Activated effector memory CD4-positive, alpha-beta T cell treated with anti-CD3 and anti-CD28 coated beads, Interleukin-2, amount 50 U/mL, for 16 hours (primary cell): ENCODE data around the gene HSPA9.

Experiments used
- DNase-seq: peaks from one replicate; pipeline ENCODE4 v3.0.0-alpha.2; 2020

The HSPA9 gene

DNA sequence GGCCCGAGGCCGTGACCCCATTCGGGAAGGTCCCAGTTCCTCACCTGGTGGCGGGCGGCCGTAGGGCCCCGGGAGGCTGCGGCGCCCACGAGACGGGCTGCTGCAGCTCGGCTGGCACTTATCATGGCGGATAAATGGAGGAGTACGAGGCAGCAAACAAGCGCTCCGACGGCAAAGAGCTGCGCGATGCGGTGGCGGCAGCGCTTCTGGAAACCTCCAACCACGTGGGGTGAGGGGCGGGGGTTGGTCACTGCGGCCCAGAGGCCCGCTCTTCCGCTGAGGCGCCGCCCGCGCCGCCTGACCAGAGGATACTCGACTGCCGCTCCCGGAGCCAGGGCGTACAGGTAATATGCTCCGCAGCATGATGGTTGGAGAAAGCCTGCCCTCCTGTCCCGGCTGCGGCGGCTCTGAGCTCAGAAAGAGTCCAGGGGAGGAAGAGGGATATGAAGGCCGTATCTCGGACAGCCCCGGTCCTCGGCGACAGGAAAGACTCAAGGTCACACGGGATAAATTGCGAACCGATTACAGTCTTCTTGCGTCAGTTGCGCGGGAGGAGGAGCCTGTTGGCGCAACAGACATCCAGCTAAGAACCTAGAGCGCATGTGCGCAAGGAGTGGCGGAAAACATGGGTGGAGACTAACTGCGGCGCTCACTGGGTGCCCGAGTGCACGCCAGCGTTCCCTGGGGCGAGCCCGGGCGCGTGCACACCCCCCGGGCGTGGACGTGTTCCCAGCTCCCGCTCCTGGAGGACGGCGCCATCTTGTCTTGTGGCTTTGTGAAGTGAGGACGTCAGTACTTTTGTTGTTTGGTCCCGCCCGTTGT lies at the start of gene HSPA9:
Gene HSPA9, minus strand, starts transcription at position 208 of the 822 bp plus-strand sequence. Its CDS starts 83 bp downstream, at position 125.
- DNase-seq: peak; percentile 99

- no peak for DNase-seq
Observed at GRCh38 chr5:138623053-138623452, 47.9 kb upstream of the HSPA9 start.

DNA sequence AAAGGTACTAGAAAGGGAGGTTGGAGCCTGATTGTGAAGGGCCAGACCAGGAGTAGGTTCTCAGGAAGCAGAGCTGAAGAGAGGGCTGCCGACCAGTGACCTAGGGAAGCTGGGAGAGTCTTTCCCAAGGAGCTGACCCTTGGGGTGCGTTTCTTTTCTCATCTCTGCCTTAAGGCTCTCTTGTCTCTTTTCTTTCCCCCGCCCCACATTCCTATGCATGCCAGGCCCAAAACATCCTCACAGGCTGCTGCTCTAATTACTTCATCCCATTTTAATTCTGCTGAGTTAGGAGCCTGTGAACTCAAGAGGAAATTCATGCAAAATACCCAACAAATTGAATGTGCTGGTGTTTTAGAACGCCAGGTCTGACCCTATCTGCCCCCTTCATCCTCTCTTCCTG lies 46.9 kb upstream of the HSPA9 start:
- no peak for DNase-seq

DNA sequence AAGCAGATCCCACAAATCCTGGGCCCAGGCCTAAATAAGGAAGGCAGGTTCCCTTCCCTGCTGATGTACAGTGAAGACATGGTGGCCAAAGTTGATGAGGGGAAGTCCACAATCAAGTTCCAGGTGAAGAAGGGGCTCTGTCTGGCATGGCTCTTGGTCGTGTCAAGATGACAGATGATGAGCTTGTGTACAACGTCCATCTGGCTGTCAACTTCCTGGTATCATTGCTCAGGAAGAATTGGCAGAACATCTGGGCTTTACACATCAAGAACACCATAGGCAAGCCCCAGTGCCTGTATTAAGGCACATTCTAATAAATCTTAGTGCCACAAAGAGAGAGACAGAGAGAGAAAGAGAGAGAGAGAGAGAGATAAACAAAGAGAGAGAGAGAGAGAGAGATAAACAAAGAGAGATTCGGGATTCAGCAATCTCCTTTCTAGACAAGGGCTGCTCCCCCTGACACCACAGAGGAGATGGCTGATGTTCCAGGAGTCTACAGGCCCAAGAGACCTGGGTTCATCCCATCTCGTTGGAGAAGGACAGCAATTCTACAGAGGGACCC lies 45.5 kb upstream of the HSPA9 start:
- no peak for DNase-seq

DNA sequence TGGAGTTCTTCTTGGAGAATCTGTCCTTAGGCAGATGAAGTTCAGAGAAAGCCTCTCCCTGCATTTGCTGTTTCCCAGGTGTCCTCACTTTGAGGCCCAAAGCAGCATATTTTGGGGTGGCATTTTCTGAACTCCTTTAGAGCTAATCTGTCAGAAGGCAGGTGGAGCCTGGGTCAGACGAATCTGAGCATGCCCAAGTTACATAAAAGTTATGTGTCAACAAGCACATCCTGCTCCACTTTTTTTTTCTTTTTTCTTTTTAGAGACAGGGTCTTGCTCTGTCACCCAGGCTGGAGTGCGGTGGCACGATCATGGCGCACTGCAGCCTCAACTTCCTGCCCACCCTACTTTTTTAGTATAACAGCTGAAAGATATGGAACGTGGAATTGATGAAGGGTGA lies 41.3 kb upstream of the HSPA9 start:
- peak; percentile 17 for DNase-seq

DNA sequence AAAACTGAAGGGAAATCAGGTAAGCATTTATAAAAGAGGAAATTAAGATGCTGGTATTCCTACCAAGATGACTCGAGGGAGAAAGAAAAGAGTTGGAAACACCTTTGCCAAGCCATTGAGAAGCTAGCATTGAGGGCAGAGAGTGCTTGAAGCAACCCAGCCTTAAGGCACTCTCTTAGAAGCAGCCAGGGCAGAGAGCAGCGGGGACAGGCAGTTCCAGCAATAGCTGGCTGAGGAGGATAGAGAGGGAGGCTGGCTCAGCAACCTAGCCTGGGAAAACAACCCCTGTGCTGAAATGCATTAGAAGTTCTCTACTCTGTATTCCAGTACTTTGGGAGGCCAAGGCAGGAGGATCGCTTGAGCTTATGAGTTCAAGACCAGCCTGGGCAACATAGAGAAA lies 40.3 kb upstream of the HSPA9 start:
- no peak for DNase-seq

GRCh38 chr5:138611678-138612218 lies 36.5 kb upstream of the HSPA9 start:
- DNase-seq: no peak

- DNase-seq: peak; percentile 60
Observed at GRCh38 chr5:138610918-138611677, 35.9 kb upstream of the HSPA9 start.

- DNase-seq: peak; percentile 42
Observed at GRCh38 chr5:138610415-138610917, 35.3 kb upstream of the HSPA9 start.

- DNase-seq: peak; percentile 19
Observed at GRCh38 chr5:138606378-138607064, 31.3 kb upstream of the HSPA9 start.

DNA sequence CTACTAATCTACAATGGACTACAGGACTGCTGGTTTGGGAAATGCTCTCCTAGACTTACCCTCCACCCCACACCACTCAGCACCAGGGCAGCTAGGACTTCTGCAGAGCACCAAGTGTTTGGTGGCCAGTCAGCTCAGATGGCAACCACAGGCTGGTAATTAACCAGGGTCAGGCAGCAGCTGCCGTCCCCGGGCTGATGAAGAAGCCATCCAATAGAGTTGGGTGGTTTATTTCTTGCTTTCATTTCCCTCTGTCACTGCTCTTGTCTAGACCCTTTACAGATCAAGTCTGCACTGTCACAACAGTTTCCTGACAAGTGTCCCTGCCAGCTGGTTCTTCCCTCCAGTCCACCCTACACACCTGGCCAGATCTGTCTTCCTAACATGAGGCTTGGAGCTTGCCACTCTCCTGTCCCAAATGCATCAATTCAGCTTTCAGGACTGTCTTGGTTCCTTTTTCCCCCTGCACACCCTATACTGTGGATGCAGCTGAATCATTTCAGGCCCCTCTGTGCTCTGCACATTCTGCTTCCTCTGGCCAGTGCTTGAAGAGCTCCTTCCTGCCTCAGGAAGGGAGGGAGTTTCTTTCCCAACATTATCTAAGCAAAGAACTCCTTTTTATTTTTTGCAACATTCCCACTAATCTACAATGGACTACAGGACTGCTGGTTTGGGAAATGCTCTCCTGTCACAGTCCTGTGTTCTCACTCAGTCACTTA lies 30.2 kb upstream of the HSPA9 start:
- DNase-seq: no peak

GRCh38 chr5:138604176-138604785 lies 29.1 kb upstream of the HSPA9 start:
- DNase-seq: no peak

DNA sequence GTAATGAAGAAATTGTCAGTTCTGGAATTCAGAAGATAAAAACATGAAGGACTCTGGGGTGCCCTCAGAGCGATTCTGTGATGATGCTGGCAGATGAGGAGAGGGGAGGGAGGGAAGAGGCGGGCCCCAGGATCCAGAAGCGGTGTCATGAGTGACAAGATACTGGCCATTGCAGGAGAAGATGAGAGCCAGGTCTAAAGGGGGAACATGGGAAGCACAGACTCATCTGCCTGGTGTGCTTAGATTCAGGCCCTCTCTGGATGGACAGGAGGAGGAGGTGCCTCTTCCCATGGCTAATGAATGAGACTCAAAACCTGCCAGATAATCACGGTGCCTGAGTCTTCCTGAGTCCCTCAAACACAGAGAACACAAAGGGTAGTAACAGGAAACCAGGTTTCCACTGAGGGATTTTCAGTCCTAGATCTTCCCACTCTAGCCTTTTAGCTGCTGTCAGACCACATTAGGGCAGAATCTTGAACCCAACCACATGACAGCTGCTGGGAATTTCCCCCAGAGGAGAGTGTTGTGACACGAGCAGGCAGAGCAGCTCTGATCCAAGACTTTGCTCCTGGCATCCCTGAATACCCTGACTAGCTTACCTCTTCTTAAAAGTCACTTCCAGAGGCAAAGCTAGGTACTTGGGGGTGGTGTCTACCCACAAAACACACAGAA lies 28.2 kb upstream of the HSPA9 start:
- no peak for DNase-seq

DNA sequence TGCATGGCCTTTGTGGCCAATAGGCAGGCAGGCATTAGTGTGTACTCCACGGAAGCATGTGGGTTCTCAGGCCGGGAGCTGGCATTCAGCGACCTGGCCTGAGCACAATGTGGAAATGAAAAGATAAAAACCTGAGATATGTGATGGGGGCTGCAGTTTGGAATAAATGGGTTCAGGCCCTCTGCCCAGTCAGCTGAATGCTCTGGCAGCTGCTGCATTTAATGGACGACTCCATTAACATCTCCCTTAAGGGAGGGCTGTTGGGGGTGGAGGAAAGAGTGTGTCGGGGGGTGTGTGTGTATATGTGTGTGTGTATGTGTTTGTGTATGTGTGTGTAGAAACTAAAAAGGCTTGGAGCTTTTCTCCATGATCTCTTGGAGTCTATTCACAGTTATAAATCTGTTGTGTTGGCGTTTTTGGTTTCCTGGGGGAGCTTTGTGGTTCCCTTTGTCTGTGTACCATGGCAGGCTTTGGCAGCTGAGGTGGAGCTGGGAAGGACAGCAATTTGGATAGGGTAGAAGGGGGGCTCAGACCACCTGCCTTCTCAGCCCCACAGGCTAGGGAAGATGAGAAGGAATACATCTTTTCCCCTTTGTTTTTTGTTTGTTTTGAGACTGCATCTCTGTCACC lies 27.3 kb upstream of the HSPA9 start:
- no peak for DNase-seq

- no peak for DNase-seq
Observed at GRCh38 chr5:138601444-138601843, 26.2 kb upstream of the HSPA9 start.

GRCh38 chr5:138600446-138600845 lies 25.2 kb upstream of the HSPA9 start:
- no peak for DNase-seq

DNA sequence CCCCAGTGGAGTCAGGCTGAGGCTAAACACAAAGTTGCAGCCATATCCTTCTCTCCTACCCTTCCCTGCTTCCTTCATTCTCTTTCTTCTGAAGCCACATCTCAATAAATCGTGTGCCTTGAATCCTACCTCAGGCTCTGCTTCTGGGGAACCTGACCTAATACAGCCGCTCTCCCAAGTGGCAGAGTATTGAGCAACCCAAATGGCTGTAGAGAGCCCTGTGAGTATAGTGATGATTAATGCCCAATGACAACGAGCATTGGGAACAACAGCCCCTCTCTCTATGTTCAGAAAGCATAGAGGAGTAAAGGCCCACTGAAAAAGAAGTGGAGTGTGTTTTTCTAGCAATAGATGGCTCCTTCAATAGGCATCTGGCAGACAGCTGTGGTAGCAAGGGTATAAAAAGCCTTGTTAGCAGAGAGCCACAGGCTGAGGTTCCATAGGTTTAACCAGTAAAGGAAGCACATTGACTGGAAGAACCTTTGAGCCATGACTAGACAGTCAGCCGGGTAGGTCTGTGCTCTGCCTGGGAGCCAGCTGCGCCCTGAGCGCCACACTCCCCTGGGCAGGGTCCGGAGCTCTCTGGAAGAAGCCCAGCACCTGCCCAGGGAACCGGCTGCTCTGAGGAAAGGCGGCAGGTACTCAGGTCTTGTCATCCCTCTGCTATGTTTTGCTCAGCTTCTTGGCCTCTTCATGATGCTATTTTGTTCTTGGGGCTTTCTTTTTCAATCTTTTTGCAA lies 22.6 kb upstream of the HSPA9 start:
- no peak for DNase-seq

GRCh38 chr5:138596105-138596881 lies 21.1 kb upstream of the HSPA9 start:
- no peak for DNase-seq
